GM04503 (cell line): ENCODE measurements around the gene GALNT1.

ENCODE experiments used
- DNase-seq: peaks from one replicate; pipeline ENCODE4 v3.0.0-alpha.2; 2012; ENCODE audit warnings: low read depth

GALNT1 gene

DNA sequence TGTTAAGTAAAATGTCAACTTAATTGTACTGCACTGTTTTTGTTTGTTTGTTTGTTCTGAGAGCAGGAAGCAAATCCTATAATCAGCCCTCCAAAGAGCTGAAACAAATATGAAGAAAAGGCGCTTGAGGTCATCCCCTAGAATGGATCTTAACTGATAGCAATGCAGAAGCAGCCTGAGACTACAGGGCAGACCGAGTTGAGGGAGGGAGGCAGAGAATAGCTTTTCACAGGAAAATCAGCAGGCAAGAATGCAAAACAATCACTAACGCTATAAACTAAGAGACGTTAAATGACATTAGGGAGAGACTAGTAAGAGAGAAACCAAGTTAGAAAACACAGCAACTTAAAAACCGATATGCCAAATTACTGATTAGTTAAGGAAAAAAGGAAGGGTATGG lies 37.2 kb downstream of the GALNT1 start:
- DNase-seq = no peak

DNA sequence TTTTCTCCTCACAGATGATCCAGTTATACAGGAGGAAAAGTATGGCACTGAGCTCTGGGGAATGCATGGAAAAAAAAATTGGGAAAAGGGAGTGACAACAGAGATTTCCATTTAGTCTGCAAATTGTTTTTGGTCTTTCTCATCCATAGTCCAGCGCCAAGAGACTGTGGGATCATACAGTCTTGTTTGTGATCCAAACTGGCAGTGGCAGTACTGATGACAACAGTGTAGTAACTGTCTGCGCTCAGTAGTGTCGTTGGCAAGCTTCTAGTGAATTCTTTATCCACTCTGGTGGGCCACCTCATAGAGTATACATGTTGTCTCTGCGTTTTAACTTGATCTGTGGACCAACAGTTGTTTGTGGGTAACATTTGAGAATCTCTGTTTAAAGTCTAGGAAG lies 37.9 kb downstream of the GALNT1 start:
- DNase-seq = no peak

DNA sequence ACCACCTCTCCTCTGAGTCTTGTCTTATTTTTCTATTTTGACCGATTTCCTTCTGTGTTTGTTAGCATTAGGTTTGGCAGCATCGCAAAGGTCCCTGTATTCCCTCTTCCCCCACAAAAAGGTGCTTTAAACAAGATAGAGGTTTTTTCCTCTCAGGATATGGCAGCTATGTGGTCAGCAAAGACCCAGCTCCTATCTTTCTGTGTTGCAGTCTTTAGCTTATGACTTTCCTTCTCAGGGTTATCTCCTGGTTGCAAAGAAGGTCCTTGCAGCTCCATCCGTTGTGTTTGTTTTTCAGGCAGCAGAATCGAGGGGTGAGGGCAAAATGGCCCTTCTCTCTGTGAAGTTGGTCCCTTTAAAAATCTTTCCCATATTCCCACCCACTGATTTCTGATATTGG lies 38.4 kb downstream of the GALNT1 start:
- DNase-seq = no peak

DNA sequence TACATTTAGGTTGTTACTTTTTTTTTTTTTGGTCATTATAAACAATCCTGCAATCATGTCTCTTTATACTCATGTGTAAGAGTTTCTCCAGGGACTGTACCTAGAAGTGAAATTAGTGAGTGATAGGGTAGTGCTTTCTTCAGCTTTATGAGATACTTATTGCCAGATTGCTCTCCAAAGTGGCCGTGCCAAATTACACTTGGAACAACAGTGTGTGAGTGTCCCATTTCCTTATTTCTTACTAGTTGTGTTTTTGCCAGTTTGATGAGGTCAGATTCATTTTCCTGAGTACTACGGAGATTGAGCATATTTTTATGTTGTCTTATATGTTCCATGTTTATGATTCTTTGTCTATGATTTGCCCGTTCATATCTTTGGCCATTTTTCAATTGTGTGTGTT lies 39.2 kb downstream of the GALNT1 start:
- no peak for DNase-seq

DNA sequence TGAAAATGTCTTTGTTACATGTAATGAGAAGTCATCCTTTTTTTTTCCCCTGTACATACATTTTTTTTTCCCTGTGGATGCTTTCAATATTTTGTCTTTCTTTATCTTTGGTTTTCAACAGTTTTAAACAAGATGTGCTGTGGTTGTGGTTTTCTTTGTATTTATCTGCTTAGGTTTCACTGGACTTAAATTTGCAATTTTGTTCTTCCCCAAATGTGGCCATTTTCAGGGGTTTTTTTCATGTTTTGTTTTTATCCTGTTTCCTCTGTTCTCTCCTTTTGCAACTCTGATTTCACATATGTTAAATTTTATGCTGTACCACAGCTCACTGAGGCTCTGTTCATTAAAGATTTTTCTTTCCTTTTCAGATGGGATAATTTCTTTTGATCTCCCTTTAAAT lies 41.7 kb downstream of the GALNT1 start:
- no peak for DNase-seq

DNA sequence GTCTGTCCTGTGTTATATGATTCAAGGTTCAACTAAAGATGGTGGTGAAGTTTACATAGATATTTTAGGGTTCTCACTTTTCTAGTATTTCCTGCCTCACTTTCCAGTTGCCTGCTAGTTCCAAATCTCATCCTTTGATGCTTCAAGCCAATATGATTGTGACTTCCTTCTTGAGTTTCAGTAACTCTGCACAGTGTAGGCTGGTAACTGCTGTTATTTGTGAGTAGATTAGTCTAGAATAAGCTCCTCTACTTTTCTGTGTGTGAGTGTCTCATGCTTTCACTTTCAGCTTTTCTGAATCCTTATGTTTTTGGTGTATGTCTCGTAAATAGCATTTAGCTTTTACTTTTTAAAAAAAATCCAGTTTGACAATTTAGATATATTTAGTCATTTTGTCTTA lies 42.6 kb downstream of the GALNT1 start:
- no peak for DNase-seq

DNA sequence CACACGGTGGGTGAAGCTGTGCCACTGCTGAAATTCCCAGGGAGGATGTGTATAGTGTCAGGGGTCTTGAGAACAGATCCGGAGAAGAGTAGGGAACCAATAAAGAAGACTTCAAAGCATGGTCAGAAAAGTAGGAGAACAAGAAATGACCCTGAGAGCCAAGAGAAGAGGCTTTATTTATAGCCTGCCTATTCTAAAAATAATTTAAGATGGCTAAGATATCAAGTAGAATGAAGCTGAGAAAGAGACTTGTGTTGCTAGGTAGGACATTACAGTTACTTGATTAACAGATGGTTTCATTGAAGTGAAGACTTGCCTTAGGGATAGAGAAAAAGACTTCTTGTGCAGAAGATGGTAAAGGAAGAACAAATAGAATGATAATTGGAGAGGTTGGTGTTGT lies 43.7 kb downstream of the GALNT1 start:
- no peak for DNase-seq

DNA sequence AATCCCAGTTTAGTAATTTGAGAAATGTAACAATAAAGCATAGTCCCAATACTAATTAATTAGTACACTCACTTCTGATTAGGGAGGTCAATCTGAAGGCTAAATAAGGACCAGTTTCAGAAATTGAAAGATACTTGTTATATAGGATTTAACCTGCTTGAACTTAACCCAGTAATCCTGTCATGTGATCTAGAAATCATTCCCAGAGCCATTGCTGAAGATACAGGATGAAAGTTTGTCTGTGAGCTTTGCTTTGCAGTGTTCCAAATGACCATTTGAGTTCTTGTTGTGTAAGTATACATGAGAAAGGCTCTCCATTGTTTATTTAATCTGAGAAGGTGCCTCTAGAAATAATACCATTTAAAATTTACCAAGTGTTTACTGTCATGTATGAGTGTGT lies 52.2 kb downstream of the GALNT1 start:
- DNase-seq = no peak

DNA sequence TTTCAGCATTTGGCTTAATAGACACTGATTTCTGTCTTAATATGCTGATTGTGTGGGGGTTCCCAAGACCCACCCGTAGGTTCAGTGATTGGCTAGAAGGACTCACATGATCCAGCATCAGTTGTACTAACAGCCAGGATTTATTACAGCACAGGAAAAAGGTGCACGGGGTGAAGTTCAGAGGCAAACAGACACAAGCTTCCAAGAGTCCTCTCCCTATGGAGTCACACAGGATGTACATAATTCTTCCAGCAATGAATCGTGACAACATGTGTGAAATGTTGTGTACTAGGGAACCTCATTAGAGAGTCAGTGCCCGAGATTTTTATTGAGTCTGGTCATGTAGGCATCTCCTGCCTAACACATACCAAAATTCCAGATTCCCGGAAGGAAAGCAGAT lies 52.8 kb downstream of the GALNT1 start:
- no peak for DNase-seq

DNA sequence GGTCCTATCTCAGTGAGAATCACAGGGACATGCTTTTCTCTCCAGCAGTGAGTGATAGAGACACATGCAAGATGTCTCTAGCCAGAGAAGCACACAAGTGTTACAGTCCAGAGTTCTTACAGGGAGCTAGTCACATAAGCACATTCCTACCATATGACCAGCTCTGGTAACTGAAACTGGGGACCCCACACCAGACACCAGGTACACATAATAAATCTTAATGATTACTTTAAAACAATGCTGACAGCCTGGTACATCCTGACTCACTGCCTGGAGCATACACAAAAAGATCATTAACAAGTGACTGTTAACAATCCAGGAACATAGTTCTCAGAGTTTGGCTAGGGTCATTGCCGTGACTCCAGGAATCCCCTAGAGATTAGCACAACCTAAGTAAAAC lies 53.6 kb downstream of the GALNT1 start:
- no peak for DNase-seq

DNA sequence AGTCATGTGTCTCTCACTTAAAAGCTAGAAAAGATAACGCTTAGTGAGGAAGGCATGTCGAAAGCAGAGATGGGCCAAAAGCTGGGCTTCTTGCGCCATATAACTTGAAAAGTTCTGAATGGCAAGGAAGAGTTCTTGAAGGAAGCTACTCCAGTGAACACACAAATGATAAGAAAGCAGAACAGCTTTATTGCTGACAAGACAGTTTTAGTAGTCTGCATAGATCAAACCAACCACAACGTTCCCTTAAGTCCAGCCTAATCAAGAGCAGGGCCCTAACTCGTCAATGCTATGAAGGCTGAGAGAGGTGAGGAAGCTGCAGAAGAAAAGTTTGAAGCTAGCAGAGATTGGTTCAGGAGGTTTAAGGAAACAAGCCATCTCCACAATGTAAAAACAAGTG lies 55.7 kb downstream of the GALNT1 start:
- no peak for DNase-seq

DNA sequence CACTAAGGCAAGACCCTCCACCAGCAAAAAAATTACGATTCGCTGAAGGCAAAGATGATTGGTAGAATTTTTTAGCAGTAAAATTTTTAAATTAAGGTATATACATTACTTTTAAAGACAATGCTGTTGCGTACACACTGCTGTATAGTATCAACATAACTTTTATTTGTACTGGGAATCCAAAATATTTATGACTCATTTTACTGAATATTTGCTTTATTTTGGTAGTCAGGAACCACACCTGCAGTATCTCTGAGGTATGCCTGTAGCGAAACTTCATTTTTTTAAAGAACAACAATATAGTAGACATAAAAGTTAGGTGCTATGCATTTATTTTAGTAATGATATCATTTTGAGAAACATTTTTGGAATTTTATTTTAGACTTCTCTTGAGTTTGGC lies 57.8 kb downstream of the GALNT1 start:
- no peak for DNase-seq

DNA sequence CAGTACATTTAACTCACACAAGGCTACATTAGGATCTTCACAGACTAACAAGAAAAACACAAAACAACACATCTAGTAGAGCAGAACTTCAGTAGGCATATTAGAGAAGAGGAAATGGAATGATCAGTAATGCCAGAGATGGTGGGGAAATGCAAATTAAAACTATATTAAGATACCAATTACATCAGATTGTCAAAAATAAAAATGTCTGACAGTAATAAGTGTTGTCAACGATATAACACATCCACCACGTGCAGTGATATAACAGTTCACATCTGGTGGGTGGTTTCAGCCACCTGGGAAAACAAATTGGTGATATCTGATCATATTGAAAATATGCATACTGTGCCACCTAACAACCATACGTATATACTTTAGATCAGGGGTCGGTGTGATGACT lies 59.9 kb downstream of the GALNT1 start:
- no peak for DNase-seq

DNA sequence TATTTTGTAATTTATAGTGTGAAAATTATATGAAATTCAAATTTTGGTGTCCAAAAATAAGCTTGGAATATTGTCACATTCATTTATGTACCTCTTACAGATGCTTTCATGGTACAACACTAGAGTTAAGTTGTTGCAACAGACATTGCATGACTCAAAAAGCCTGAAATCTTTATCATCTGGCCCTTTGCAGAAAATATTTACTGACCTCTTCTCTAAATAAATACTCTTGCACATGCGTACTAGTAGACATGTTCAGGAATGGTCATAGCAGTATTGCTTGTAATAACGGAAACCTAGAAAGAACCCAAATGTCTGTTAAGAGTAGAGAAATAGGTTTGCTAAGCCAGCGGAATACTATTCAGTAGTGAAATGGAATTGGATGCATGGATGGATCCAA lies 60.4 kb downstream of the GALNT1 start:
- DNase-seq = no peak

DNA sequence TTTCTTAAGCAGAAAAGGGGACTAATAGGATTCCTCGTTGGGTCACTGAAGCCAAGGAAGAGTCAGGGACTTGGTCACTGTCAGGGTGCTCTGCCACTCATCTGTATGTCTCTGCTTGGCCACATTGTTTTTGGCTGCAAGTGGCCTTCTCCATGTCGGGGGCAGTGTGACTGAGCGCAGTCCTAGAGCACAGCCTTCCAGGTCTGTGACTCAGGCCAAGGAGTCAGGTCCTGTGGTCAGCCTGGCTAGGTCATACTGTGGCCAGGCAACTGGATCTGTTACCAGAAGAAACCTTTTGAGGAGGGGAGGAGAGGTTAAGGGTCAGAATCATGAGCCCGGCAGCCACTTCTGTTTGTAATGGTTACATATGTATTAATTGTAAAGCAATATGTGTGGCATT lies 61.3 kb downstream of the GALNT1 start:
- DNase-seq = no peak

DNA sequence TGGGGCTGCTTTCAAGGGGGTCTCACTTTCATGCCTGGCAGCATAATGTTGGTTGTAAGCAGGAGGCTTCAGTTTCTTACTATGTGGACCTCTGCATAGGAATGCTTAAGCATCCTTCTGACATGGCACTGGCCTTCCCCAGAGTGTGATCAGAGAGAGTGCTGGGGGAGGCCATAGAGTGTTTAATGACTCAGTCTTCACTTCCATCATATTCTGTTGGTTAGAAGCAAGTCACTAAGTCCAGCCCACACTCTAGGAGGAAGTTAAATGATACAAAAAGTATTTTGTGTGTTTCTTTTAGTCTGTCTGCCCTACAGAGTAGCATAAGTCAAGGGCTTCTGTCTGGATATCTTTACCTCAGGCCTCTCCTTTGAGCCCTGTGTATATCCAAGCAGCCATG lies 64.9 kb downstream of the GALNT1 start:
- DNase-seq = no peak

DNA sequence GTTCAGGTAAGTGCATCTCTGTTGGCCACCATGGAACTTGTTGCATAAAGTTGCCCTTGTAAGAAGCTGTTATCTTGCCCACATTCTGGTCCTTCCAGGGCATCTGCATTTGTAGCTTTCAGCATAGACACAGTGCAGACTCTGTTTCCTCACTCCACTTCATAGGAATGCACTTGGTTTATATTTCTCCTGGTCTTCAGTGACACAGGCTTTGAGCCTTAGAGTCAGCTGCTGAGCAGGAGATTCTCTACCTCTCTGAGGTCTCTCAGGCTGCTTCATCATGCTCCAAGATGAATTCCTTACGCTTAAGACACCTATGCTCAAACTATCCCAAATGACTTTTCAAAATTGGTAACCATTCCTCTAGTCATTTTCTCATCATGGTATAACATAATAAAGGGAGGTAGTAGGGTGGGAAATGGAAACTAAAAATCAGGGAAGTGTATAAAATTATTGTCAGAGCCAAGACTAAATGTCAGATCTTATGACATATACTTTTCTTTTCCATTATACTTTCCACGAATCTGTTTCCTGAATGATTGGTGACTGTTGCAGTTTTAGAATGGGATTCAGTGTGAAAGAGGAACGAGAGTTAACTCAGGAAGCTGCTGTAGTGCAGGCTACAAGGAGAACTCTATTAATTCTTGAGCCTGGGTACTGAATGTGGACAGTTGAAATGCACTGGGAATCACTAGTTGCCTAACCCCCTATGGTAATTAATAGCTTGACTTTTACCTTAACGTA lies 72.0 kb downstream of the GALNT1 start:
- no peak for DNase-seq

DNA sequence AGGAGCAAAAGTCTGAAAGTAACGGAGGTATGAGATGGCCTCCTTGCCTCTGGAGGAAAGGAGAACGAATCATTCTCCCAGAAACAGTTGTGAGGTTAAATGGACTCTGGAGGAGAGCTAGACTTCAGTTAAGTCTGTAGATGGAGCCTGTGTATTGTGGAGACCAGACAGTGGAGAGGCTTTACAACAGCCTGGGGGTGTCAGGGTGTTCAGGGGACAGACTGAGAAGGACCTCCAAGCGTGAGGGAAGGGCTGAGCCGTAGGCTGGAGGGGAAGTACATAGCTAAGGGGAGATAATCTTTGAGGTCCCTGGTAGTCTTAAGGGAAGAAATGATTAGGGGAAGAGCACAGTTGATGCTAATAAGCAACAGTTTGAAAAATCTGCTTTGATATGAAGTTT lies 76.6 kb downstream of the GALNT1 start:
- no peak for DNase-seq

DNA sequence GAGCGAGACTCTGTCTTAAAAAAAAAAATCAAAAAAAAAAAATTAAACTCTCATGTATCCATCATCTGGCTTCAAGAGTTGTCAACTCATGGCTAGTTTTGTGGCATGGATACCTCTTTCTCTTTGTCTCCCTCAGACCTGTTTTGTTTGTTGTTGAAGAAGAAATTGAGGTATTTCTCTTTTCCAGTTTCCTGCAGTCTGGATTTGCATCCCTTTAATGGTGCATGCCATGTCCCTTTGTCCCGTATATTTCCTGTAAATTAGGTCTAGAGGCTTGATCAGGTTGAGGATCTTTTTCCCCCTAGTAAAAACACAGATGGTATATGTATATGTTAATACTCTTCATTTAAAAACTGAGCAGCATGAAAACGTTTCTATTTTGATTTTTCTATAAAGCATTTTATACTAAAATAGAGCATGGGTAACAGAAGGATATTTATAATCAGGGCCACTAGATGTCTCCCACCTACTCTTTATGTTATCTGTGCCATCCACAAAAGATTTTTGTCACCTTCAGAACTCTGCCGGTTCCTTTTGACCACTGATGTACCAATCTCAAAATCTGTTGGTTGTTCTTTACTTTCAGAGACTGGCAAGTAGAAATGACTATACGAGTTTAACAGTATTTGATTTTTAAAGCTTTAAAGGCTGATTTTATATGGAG lies 80.1 kb downstream of the GALNT1 start:
- no peak for DNase-seq

DNA sequence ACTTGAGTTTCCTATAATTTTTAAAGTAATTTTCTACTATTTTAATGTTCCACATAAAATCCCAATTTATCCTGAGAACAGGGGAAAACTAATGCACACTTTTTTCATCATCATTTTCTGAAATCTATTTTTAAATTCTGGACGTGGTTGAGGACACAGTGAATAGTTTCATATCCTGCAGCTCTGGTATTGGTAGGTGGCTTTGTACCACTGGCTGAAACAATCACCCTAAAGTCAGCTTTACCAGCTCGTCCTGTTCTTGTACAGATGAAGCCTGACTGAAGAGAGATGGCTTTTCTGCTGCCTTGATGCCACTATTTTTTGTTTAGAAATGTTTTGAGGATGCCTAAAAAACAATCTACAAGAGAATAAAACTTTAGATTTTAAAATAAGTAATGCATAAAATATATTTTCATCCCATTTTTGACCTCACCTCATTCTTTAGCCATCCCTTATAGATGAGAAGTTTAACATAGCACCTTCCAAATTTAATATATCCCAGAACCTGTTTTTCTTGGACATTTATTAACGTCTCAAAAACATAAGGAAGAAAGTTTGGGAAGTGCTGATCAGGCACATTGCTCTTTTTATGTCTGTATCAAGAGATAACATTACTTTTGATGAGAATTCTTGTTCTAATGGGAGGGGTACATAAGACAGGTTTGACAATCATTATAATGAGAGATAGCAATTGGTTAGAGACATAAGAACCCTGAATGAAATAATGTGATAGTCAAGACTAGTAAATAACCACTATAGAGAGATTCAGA lies 80.9 kb downstream of the GALNT1 start:
- DNase-seq = no peak

DNA sequence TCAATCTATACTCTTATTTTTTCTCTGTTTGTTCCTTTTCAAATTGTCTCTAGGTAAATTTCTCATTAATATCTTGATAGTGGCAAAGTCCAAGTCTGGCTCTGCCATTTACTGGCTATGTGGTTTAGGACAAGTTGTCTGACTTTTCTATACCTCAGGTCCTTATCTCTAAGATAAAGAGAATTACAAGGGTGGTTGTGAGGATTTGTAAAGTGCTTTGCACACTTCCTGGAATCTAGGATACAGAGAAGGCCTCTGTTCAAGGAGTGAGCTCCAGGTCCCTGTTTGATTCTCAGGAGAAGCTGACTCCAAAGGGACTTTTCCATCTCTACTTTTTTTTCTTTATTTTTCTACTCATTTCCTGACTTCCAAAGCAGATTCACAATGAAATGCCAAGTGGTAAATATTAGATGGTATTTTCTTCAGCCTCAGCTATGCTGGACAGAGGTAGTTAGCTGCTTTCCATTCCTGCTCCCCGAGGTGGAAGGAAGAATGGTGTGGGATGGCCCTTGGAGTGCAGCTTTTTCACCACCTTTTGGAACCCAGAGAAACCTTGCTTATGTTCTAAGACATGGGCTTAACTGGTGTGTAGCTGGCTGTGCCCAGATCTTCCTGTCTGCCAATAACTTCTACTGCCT lies 90.5 kb downstream of the GALNT1 start:
- DNase-seq = no peak

DNA sequence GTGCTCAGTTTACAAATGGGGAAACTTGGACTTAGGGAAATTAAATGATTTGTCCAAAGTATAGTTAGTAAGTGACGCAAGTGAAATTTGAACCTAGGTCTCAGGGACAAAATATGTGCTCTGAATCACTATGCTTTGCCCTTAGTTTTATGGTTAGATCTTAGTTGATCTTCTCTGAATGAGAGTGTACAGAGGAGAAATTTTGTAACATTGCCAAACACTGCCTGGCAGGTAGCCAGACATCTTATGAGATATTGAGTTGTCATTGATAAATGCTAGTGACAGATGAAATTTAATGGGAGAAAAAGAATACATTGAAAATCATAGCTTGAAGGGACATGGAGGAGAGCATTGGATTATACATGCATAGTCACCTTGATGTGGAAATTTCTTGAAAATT lies 91.4 kb downstream of the GALNT1 start:
- no peak for DNase-seq

DNA sequence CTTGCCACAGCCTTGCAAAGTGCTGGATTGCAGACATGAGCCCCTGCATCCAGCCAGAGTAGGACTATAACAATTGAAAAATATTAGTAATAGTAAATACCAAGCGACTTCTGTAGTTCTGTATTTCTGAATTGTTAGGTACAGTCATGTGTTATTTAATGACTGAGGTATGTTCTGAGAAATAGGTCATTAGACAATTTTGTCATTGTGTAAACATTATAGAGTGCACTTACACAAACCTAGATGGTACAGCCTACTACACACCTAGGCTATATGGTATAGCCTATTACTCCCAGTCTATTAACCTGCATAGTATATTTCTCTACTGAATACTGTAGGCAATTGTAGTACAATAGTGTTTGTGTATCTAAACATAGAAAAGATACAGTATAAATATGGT lies 92.1 kb downstream of the GALNT1 start:
- no peak for DNase-seq
